ENCODE results near the gene TMEM178A. TPM values are rescaled to one million over a fixed set of nuclear protein-coding genes. Genes with fewer than 3 reads are reported as not detected.

Gene TMEM178A
- total and polyA plus RNA-seq, 4 donors: 1.4 to 4.8 (median 3.2) TPM

GRCh38 chr2:39738936-39739335 is 73.2 kb downstream of the TMEM178A start:
- Histone ChIP-seq H3K9ac (ENCODE audit: insufficient read depth in 1 of 2, low read length in 2 of 2) (no peak overlapping the region), H3K27me3 (ENCODE audit: control insufficient read depth in 3 of 3, insufficient read depth in 3 of 3, low read length in 2 of 3) (no peaks in the 10 kb centered on the region), H3K4me3 (no peak overlapping the region), H3K36me3 (ENCODE audit: control insufficient read depth in 4 of 4, insufficient read depth in 4 of 4, low read length in 4 of 4) (peaks cover 21 to 44% (median 23%) of the 10 kb centered on the region in 4 donors), H3K4me1 (ENCODE audit: control insufficient read depth in 5 of 5, insufficient read depth in 5 of 5, low read length in 5 of 5) (peaks cover 0 to 5% (median 0%) of the 10 kb centered on the region in 5 donors), H3K27ac (ENCODE audit: low read depth in 1 of 2, low read length in 1 of 2) (no peak overlapping the region), H3K9me3 (ENCODE audit: control insufficient read depth in 4 of 4, insufficient read depth in 3 of 4, low read length in 3 of 4) (no peaks in the 10 kb centered on the region)
- ATAC-seq (ENCODE audit: insufficient read depth, low FRiP score) (no peak), DNase-seq (no peak)
- 80 to 89% methylated on average over 2 of the region's 2 CpGs for WGBS, 2 donors
- TF ChIP-seq, protein P1, sequence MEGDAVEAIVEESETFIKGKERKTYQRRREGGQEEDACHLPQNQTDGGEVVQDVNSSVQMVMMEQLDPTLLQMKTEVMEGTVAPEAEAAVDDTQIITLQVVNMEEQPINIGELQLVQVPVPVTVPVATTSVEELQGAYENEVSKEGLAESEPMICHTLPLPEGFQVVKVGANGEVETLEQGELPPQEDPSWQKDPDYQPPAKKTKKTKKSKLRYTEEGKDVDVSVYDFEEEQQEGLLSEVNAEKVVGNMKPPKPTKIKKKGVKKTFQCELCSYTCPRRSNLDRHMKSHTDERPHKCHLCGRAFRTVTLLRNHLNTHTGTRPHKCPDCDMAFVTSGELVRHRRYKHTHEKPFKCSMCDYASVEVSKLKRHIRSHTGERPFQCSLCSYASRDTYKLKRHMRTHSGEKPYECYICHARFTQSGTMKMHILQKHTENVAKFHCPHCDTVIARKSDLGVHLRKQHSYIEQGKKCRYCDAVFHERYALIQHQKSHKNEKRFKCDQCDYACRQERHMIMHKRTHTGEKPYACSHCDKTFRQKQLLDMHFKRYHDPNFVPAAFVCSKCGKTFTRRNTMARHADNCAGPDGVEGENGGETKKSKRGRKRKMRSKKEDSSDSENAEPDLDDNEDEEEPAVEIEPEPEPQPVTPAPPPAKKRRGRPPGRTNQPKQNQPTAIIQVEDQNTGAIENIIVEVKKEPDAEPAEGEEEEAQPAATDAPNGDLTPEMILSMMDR (IDR thresholded peaks at IDR 0.05; ENCODE audit: control extremely low read depth, extremely low read depth): no peak

GRCh38 chr2:39739386-39739785 is 73.7 kb downstream of the TMEM178A start:
- Histone ChIP-seq H3K9me3 (ENCODE audit: control insufficient read depth in 4 of 4, insufficient read depth in 3 of 4, low read length in 3 of 4) (no peaks in the 10 kb centered on the region), H3K27me3 (ENCODE audit: control insufficient read depth in 3 of 3, insufficient read depth in 3 of 3, low read length in 2 of 3) (no peaks in the 10 kb centered on the region), H3K9ac (ENCODE audit: insufficient read depth in 1 of 2, low read length in 2 of 2) (no peak overlapping the region), H3K36me3 (ENCODE audit: control insufficient read depth in 4 of 4, insufficient read depth in 4 of 4, low read length in 4 of 4) (peaks cover 21 to 44% (median 23%) of the 10 kb centered on the region in 4 donors), H3K4me3 (no peak overlapping the region), H3K27ac (ENCODE audit: low read depth in 1 of 2, low read length in 1 of 2) (no peak overlapping the region), H3K4me1 (ENCODE audit: control insufficient read depth in 5 of 5, insufficient read depth in 5 of 5, low read length in 5 of 5) (peaks cover 0 to 5% (median 0%) of the 10 kb centered on the region in 5 donors)
- TF ChIP-seq, protein P1 (IDR thresholded peaks at IDR 0.05; ENCODE audit: control extremely low read depth, extremely low read depth): no peak
- 61 to 64% methylated on average over 5 of the region's 5 CpGs for WGBS, 2 donors
- DNase-seq (no peak), ATAC-seq (ENCODE audit: insufficient read depth, low FRiP score) (no peak)

- ATAC-seq (ENCODE audit: insufficient read depth, low FRiP score): peak; percentile 72
- WGBS, 2 donors: 95 to 97% methylated on average over 1 of the region's 1 CpG
- no peak for DNase-seq
Measured at GRCh38 chr2:39741871-39742270, 76.2 kb downstream of the TMEM178A start.

More at GRCh38 chr2:39741871-39742270, 76.2 kb downstream of the TMEM178A start:
- Histone ChIP-seq H3K9ac (ENCODE audit: insufficient read depth in 1 of 2, low read length in 2 of 2) (no peak overlapping the region), H3K36me3 (ENCODE audit: control insufficient read depth in 4 of 4, insufficient read depth in 4 of 4, low read length in 4 of 4) (peaks cover 13 to 28% (median 16%) of the 10 kb centered on the region in 4 donors), H3K27ac (ENCODE audit: low read depth in 1 of 2, low read length in 1 of 2) (no peak overlapping the region), H3K4me3 (no peak overlapping the region), H3K27me3 (ENCODE audit: control insufficient read depth in 3 of 3, insufficient read depth in 3 of 3, low read length in 2 of 3) (no peaks in the 10 kb centered on the region), H3K9me3 (ENCODE audit: control insufficient read depth in 4 of 4, insufficient read depth in 3 of 4, low read length in 3 of 4) (no peaks in the 10 kb centered on the region), H3K4me1 (ENCODE audit: control insufficient read depth in 5 of 5, insufficient read depth in 5 of 5, low read length in 5 of 5) (peaks cover 0 to 4% (median 0%) of the 10 kb centered on the region in 5 donors)
- TF ChIP-seq, protein P1 (IDR thresholded peaks at IDR 0.05; ENCODE audit: control extremely low read depth, extremely low read depth): no peak
